Superior temporal gyrus (tissue), 1 donor: ENCODE data around the gene ELAC2.

Experiments
- DNase-seq: peaks from one replicate; pipeline ENCODE4 v3.0.0-alpha.2; 2016; ENCODE audit errors: extremely low spot score

ELAC2 gene, protein sequence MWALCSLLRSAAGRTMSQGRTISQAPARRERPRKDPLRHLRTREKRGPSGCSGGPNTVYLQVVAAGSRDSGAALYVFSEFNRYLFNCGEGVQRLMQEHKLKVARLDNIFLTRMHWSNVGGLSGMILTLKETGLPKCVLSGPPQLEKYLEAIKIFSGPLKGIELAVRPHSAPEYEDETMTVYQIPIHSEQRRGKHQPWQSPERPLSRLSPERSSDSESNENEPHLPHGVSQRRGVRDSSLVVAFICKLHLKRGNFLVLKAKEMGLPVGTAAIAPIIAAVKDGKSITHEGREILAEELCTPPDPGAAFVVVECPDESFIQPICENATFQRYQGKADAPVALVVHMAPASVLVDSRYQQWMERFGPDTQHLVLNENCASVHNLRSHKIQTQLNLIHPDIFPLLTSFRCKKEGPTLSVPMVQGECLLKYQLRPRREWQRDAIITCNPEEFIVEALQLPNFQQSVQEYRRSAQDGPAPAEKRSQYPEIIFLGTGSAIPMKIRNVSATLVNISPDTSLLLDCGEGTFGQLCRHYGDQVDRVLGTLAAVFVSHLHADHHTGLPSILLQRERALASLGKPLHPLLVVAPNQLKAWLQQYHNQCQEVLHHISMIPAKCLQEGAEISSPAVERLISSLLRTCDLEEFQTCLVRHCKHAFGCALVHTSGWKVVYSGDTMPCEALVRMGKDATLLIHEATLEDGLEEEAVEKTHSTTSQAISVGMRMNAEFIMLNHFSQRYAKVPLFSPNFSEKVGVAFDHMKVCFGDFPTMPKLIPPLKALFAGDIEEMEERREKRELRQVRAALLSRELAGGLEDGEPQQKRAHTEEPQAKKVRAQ

DNA sequence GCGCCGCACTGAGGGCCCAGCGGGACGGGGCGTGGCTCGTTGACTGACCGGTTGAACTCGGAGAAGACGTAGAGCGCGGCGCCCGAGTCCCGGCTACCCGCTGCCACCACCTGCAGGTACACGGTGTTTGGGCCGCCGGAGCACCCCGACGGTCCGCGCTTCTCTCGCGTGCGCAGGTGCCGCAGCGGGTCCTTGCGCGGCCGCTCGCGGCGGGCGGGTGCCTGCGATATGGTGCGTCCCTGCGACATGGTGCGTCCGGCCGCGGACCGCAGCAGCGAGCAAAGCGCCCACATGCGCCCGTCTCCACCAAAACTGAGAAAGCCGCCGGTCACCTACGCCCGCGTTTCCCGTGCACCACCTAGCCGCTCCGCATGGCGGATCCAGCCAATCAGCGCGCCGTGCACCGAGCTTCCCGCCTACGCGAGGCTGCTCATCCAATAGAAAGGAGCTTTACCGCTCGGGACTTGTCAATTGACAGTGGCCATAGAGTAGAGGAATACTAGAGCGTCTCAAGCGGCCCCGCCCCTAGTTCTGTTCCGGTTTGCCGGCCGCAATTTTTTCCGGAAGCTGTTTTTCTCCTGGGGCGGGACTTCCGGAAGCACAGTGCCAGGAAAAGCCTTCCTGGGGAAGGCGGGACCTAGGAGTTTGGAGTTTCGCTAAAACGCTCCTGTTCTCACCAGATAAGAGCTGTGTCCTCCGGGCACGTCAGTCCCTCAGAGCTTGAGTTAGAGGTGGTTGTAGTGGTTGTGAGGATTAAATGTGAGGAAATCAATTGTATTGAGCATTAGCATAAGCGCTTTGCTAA is at the start of gene ELAC2:
Gene ELAC2, minus strand, starts transcription at position 373 of the 805 bp plus-strand sequence. Its CDS starts 80 bp downstream, at position 293.
- peak; percentile 100 for DNase-seq

DNA sequence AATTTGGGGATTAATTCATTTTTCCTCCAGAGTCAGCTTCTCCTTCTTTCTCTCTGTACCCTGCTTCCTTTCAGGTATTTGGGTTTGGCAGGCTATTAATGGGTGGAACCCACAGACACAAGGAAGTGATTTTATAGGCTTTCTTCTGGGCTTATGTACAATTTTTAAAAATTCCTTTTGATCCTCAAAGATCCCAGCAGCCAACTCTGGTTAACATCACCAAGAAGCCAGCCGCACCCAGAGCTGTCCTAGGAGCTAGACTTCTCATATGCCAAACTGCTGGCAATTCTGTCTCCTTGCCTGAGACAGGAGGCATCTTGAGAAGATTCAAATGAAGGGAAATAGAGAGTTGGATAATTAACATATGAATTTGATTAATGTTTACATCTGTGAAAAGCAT is 47.2 kb upstream of the ELAC2 start:
- no peak for DNase-seq

DNA sequence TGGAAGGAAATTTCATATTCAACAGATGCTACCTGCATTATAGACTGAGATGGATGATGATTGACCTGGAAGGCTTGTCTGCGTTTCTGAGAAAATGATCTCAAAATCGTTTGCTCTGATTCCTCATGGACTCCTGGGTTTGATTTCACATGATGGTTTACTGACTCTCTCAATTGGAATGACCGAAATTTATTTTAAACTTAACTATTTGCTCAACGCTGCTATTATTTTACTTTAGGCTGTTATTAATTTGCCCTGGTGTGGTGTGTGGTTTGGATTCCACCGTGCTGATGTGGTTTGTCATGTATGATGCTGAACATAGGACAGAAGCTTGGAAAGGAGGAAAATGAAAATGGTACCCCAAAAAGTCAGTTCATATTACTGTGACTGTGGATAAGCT is 37.3 kb upstream of the ELAC2 start:
- DNase-seq = no peak

DNA sequence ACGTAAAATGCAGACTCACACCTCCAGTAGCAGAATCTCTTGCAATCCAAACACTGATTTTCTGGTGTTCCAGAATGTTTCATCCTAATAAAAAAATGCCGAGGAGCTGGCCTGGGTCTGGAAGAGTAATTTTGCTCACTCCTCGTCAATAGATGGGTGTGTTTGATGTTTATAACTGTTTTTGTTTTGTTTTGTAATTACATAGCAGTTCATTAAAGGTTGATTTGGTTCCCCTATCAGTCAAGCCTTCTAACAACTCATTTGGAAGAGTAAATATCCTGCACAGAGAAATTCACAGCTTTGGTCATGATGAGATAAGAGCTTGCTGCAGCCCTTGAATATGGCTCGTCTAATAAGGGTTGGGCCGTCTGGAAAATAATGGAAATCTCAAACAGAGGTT is 36.8 kb upstream of the ELAC2 start:
- DNase-seq = no peak

DNA sequence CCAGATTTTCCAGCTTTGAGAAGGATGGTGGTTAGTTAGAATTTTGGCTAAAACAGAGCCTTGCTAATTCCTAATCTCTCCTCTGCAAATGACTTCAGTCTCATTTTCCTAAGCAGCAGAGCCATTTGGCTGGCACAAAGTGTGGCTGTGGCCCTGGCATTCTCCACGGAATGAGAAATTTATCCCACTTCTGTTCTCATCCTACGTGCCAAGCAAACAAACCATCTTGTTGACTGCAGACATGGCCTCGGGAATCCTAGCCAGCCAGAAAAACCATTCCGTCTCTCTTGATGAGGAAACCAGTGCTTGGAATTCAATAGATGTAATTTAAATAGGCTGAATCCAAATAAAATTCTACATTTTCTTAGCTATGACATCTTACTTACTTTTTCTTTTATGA is 34.1 kb upstream of the ELAC2 start:
- no peak for DNase-seq

DNA sequence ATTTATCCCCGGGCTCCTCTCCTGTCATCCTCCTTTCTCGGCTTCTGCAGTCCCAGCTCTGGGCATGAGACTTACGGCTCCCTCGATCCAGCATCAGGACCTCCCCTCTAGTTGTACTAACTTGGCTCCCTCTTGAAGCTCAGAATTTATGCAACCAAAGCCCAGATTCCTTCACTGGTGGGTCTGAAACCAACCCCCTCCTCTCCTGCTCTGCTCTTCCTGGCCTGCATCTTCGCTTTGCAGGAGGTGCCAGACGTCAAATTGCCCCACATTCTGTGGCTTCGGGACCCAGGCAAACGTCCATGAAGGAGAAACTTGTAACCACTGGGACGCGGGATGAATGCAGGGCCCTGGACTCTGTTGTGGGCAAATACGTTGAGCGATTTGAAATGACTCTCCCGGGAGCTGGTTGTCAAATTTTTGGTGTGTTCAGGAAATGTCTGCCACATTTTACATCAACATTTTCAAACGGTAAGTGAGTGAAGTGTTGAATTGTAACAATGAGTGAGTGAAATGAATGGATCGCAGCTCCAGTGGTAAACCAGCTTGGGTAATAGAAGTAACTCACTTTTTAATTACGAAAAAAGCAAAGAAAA is 29.3 kb upstream of the ELAC2 start:
- DNase-seq = no peak

DNA sequence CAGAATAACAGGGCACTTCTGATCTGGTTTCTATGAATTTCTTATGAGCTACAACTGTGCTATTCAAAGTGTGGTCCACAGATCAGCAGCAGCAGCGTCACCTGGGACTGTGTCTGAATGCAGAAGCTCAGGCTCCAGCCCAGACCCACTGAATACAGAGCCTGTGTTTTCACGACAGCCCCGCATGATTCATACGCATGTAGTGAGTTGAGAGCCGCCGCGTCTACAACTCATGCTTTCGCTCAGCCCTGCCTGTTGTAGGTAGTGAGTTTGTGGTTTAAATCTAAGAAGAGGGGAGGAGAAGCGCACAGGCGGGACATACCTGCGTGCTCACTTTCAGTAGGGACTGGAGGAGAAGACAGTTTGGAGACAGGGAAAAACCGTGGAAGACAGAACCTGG is 28.5 kb upstream of the ELAC2 start:
- DNase-seq = no peak

DNA sequence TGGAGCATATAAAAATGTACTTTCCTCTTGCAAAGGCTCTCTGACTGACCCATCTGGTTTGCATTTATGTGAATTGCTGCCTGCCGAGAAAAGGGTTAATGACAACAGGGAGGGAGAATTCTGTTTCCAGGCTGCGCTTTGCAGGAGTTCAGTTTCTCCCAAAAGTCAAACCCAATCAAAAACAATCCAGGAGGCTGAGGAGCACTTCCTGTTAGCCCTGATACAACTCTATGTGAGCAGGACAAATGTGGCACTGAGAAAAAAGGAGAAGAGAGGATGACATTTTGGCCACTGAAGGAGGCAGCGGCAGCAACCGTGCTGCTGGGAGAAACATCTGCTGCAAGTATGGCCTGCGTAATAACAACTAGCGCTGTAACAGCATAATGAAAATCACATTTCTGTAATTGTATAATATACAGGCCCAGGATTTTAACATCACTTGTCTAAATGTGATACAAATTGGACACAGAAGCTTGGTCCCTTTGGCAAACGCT is 26.8 kb upstream of the ELAC2 start:
- no peak for DNase-seq

DNA sequence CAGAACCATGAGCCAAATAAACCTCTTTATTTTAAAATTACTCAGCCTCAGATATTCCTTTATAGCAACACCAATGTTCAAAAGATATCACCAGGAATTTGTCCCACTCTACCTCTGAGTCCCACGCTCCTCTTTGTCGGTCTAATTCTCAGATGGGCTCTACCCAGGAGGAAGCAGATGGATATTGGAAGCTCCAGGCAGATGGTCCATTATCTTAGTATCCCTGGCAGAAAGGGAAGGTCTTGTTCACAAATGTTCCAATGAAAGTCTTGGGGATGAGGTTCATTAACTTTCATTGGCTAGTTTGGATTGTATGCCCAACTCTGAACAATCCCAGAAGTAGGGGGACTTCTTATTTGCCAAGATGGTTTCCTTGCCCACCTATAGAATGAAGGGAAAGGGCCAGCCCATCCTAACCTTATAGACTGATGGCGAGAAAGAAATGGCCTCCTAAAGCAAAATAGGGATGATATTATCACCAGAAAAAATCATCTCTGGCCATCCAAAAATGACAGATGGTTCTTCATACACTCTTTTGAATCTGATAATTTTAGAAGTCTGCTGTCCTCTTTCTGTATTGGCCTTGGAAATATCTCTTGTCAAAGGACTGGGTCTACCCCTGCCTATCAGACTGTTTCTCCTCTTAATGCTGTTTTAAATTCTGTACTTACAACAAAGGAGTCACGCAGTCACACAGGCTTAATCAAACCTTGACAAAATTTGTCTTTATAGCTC is 21.3 kb upstream of the ELAC2 start:
- no peak for DNase-seq

DNA sequence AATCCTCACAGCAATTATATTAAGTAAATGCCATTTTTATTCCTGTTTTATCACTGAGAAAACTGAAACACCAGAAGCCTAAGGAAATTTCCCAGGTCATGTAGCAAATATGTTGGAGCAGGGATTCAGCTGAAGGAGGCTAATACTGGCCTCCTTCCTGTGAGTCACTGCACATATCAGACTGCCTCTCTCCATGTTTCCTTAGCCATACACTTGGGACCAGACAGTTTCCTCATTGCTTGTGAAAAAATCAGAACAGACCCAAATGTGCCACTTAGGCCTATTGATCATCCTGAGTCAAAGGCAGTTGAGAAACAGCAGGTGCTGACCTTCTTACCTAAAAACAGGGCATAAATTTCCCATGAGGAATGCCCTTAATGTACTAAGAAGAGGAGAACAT is 18.9 kb upstream of the ELAC2 start:
- DNase-seq = no peak

DNA sequence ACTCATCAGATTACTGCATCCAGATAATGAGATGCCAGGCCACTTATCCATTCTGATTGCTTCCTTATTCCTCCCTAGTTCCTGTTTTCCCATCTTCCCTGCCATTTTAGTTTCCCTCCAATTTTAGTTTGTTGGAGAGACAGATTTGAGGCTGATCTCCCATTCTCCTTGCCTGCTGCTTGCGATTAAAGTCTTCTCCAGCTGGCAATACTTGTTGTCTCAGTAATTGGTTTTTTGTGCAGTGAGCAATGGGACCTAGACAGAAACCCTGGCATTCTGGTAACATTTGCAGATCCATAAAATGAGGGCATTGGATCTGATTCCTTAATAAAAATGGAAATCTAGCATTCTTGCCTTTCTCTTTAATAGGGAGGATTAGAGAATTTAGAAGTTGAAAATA is 17.6 kb upstream of the ELAC2 start:
- DNase-seq = no peak

DNA sequence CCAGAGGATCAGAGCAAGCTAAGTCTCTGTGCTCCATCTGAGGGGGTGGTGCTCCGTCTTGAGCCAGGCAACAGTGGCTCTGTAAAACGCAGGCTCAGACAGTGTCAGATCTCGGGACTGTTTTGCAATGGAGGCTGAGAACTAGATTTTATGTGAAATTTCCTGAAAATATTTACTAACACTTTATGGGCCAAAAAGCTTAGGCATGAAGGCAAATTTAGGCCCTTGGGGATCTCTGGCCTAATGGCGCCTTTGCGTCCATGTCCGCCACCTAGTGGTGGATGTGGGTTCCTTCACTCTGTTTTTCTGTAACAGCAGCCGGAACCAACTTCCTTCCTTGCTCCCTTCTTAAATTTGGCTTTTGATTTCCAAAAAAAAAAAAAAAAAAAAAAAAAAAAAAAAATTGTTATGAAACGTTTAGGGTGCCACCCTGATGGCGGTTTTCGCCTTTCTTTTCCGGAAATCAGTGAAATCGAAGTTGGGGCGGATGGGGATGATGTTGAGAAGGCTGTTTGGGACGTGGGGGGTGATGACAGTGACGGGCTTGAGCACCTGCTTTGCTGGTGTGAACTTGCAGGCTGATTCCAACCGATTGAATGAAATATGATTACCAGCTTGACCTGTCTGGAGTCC is 14.0 kb upstream of the ELAC2 start:
- peak; percentile 63 for DNase-seq

DNA sequence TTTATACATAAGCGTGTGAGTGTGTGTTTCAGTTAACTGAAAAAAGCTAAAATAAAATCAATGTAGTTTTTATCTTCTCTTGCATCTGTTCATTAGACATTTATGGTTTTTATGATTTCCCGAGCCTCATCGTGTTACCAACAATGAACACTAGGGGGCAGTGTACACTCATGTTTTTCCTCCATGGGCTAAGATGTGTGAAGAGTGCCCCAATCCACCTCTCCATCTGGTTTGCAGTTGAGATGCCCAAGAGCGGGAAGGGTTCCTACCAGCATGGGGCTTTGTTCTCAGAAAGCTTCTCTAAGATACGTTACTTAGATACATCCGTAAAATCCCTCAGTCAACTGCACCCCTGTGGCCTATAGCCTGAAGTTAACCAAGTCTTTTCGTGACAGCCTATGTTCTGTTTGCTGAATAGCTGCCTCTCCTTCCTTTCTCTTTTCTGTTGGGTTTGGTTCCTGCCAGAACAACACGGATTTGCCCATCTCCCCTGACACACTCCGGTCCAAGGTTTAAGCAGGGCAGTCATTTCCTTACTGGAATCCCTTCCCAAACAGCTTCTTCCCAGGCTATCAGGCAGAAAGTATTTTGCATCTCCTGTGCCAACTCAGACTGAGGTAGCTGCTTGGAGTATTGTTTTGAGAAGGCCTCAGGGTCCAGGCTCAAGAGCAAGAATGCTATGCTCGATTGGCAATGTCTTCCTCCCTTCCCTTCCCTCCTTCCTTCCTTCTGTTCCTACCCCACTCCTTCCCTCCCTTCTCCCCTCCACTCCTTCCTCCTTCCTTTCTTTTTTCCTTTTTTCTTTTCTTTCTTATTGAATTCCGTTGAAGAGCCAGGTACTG is 12.9 kb upstream of the ELAC2 start:
- DNase-seq = peak; percentile 82

DNA sequence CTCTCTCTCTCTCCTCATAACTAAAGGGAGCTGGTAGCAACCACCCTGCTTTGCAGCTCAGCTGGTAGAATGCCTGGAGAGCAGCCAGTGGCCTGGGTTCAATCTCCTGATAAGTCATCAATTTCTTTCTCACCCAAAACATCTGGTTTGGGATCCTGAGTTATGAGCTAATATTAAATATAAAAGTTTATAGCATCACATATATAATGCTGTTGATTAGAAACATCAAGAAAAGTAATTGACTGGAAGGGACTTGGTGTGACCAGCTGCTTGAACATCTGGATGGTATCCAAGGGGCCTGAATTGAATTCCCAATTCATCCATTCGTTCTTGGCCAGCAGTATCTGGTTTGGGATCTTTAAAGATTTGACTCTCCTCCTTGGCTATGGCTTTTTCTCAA is 12.2 kb upstream of the ELAC2 start:
- no peak for DNase-seq

DNA sequence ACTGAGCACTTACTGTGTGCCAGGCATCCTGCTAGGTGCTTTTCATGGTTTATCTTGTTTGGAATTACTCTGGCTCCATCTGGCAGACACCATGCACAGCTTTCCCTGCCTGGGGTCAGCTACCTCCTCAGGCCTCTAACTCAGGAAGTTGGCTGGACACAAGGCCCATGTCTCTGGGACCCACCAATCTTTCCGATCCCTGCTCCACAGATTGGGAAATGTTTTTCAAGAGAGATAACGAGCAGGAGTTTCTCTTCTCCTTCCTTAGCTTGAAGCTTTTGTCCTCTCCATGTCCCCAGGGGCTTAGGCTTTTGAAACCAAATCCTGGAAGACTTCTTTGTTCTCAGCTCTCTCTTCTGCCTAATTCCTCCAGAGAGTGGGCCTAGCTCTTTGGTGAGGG is 11.5 kb upstream of the ELAC2 start:
- no peak for DNase-seq

DNA sequence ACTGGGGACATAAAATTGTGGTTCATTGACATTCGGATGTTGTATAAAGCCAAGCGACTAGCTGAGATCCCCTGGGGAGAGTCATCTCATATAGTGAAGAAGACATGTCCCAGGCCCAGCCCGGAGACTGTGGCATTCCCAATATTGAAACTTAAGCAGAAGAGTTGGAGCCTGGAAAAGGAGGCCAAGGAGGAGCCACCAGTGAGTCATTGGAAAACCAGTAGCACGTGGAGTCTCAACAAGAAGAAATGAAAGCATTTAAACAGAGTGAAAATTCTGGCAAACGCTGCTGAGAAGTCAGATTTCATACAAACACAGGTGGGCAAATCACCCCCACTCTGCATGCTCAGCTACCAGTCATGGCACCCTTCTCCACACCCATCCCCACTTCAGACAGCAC is 9.4 kb upstream of the ELAC2 start:
- DNase-seq = no peak

DNA sequence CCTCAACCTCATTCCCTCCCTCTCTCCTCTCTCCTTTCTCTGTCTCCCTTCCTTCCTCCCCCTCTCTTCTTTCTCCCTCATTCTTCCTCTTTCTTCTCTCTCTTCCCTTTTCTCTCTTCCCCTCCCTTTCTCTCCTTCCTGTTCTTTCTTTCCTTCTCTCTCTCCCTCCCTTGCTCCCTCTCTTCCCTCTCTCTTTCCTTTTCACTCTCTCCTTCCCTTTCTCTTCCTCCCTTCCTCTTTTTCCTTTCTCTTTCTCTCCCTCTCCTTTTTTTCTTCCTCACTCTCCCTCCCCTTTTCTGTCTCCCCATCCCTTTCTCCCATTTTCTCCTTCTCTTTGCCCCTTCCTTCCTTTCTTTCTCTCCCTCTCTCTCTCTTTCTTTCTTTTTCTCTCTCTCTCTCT is 7.9 kb upstream of the ELAC2 start:
- no peak for DNase-seq

DNA sequence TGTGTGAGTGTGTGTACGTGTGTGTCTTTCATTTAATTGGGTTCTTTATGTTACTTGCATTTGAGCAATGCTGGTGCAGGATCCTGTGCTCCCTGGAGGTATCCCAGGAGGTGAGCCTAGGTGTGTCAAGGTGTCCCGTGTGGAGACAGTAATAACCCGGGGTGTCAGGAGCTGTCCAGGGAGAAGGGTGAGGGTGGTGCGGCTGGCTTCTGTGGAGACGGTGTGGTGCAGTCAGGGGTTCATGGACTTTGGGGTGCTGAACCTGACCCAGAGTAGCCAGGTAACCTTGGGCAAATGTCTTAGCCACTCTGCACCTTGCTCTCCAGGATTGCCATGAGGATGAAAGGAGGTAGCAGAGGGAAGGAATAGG is 7.4 kb upstream of the ELAC2 start:
- no peak for DNase-seq

DNA sequence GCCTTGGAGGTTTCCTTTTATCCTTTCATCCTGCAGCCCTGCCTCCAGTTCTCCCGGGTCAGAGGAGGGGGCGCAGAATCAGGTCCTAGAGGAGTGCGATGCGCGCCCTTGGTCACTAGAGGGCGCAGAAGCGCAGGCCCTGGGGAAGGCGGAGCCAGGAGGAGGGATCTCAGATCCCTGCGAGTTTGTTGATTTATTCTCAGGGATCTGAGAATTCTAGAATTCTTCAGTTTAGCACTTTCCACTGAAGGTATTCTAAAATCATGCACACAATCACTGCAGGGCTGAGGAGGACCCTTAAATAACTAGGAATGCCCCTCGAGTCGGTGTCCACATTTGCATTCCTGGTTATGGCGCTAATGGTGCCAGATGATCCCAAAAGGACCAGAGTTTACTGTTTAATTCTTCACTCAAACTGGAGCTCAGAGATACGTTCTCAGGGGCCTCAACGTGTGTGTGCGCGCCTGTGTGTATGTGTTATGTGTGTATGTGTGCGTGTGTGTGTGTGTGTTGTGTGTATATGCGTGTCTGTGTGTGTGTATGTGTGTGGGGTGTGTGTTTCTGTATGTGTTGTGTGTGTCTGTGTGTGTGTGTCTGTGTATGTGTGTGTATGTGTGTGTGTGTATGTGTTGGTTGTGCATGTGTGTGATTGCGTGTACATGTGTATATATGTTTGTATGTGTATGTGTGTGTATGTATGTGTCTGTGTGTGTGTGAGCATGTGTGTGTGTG is 6.9 kb upstream of the ELAC2 start:
- peak; percentile 73 for DNase-seq
